ENCODE data around the gene EPSTI1.

EPSTI1 gene

GRCh38 chr13:42924344-42924743, 67.7 kb downstream of the EPSTI1 start:
- Histone ChIP-seq H2BK12ac (ENCODE audit: low read length) (no peak overlapping the region), H3K4me2 (ENCODE audit: low read length) (no peak overlapping the region), H3K23ac (ENCODE audit: low read length) (no peak overlapping the region), H3K14ac (ENCODE audit: low read length) (no peak overlapping the region), H3K79me2 (ENCODE audit: control insufficient read depth, insufficient read depth, low read length, poor library complexity) (no peaks in the 10 kb centered on the region), H4K91ac (ENCODE audit: low read depth, low read length) (no peak overlapping the region), H2AK5ac (ENCODE audit: low read length) (no peak overlapping the region), H2BK5ac (ENCODE audit: low read depth, low read length, poor library complexity) (no peak overlapping the region), H3K4me1 (ENCODE audit: control insufficient read depth in 1 of 2, insufficient read depth in 2 of 2, low read length in 2 of 2) (peaks cover 0 to 3% of the 10 kb centered on the region in 2 experiments), H2BK120ac (ENCODE audit: insufficient read depth, low read length, poor library complexity) (no peak overlapping the region), H3K4me3 (ENCODE audit: low read depth, low read length) (no peak overlapping the region), H3K27ac (ENCODE audit: low read depth, low read length) (no peak overlapping the region), H3K9ac (ENCODE audit: low read length) (no peak overlapping the region), H3K18ac (ENCODE audit: low read length) (no peak overlapping the region), H2AFZ (ENCODE audit: insufficient read depth, low read length, poor library complexity) (no peak overlapping the region), H3K79me1 (ENCODE audit: low read length) (no peaks in the 10 kb centered on the region), H3K36me3 (ENCODE audit: control insufficient read depth in 1 of 2, insufficient read depth in 2 of 2, low read length in 2 of 2) (peaks cover 2 to 4% of the 10 kb centered on the region in 2 experiments), H3K27me3 (ENCODE audit: insufficient read depth, low read length) (no peaks in the 10 kb centered on the region), H3K9me3 (ENCODE audit: insufficient read depth, low read depth, low read length) (no peaks in the 10 kb centered on the region), H3K4ac (ENCODE audit: low read depth, low read length) (no peak overlapping the region), H4K8ac (ENCODE audit: low read depth, low read length) (no peak overlapping the region), H4K12ac (ENCODE audit: low read depth, low read length) (no peak overlapping the region)
- WGBS (ENCODE audit: extremely low coverage, insufficient coverage, insufficient read length) = no CpG with 5 or more reads among the region's 5 CpGs
- DNase-seq = no peak

- Histone ChIP-seq H4K91ac (ENCODE audit: low read depth, low read length) (no peak overlapping the region), H2AK5ac (ENCODE audit: low read length) (no peak overlapping the region), H4K8ac (ENCODE audit: low read depth, low read length) (no peak overlapping the region), H2BK120ac (ENCODE audit: insufficient read depth, low read length, poor library complexity) (no peak overlapping the region), H3K4ac (ENCODE audit: low read depth, low read length) (no peak overlapping the region), H3K79me1 (ENCODE audit: low read length) (no peaks in the 10 kb centered on the region), H4K12ac (ENCODE audit: low read depth, low read length) (no peak overlapping the region), H3K27me3 (ENCODE audit: insufficient read depth, low read length) (no peaks in the 10 kb centered on the region), H3K9me3 (ENCODE audit: insufficient read depth, low read depth, low read length) (no peaks in the 10 kb centered on the region), H2BK12ac (ENCODE audit: low read length) (no peak overlapping the region), H3K4me3 (ENCODE audit: low read depth, low read length) (no peak overlapping the region), H2BK5ac (ENCODE audit: low read depth, low read length, poor library complexity) (no peak overlapping the region), H3K79me2 (ENCODE audit: control insufficient read depth, insufficient read depth, low read length, poor library complexity) (no peaks in the 10 kb centered on the region), H3K4me1 (ENCODE audit: control insufficient read depth in 1 of 2, insufficient read depth in 2 of 2, low read length in 2 of 2) (no peaks in the 10 kb centered on the region), H3K14ac (ENCODE audit: low read length) (no peak overlapping the region), H3K4me2 (ENCODE audit: low read length) (no peak overlapping the region), H3K36me3 (ENCODE audit: control insufficient read depth in 1 of 2, insufficient read depth in 2 of 2, low read length in 2 of 2) (peaks cover 1 to 3% of the 10 kb centered on the region in 2 experiments), H3K23ac (ENCODE audit: low read length) (no peak overlapping the region), H3K9ac (ENCODE audit: low read length) (no peak overlapping the region), H2AFZ (ENCODE audit: insufficient read depth, low read length, poor library complexity) (no peak overlapping the region), H3K27ac (ENCODE audit: low read depth, low read length) (no peak overlapping the region), H3K18ac (ENCODE audit: low read length) (no peak overlapping the region)
- no peak for DNase-seq
- WGBS (ENCODE audit: extremely low coverage, insufficient coverage, insufficient read length) = 100% methylated on average over 1 of the region's 4 CpGs
Observed at GRCh38 chr13:42907745-42908144, 84.3 kb downstream of the EPSTI1 start.

GRCh38 chr13:42906257-42906656, 85.8 kb downstream of the EPSTI1 start:
- H3K27me3 ChIP-seq (ENCODE audit: insufficient read depth, low read length) = no peaks in the 10 kb centered on the region
- H3K4me3 ChIP-seq (ENCODE audit: low read depth, low read length) = no peak overlapping the region
- no peak overlapping the region for H3K4me2 ChIP-seq (ENCODE audit: low read length)
- no peak overlapping the region for H4K91ac ChIP-seq (ENCODE audit: low read depth, low read length)
- no peaks in the 10 kb centered on the region for H3K9me3 ChIP-seq (ENCODE audit: insufficient read depth, low read depth, low read length)
- no peak overlapping the region for H3K14ac ChIP-seq (ENCODE audit: low read length)
- H3K79me2 ChIP-seq (ENCODE audit: control insufficient read depth, insufficient read depth, low read length, poor library complexity) = no peaks in the 10 kb centered on the region
- H2BK5ac ChIP-seq (ENCODE audit: low read depth, low read length, poor library complexity) = no peak overlapping the region
- no peaks in the 10 kb centered on the region for H3K4me1 ChIP-seq (ENCODE audit: control insufficient read depth in 1 of 2, insufficient read depth in 2 of 2, low read length in 2 of 2)
- no peak overlapping the region for H4K8ac ChIP-seq (ENCODE audit: low read depth, low read length)
- no peak overlapping the region for H2BK12ac ChIP-seq (ENCODE audit: low read length)
- no peak for DNase-seq
- no peak overlapping the region for H2AK5ac ChIP-seq (ENCODE audit: low read length)
- peaks cover 1 to 3% of the 10 kb centered on the region in 2 experiments for H3K36me3 ChIP-seq (ENCODE audit: control insufficient read depth in 1 of 2, insufficient read depth in 2 of 2, low read length in 2 of 2)
- H3K23ac ChIP-seq (ENCODE audit: low read length) = no peak overlapping the region
- H3K18ac ChIP-seq (ENCODE audit: low read length) = no peak overlapping the region
- no peaks in the 10 kb centered on the region for H3K79me1 ChIP-seq (ENCODE audit: low read length)
- no peak overlapping the region for H3K27ac ChIP-seq (ENCODE audit: low read depth, low read length)
- no peak overlapping the region for H2AFZ ChIP-seq (ENCODE audit: insufficient read depth, low read length, poor library complexity)
- no CpG with 5 or more reads among the region's 4 CpGs for WGBS (ENCODE audit: extremely low coverage, insufficient coverage, insufficient read length)
- no peak overlapping the region for H3K9ac ChIP-seq (ENCODE audit: low read length)
- H3K4ac ChIP-seq (ENCODE audit: low read depth, low read length) = no peak overlapping the region
- no peak overlapping the region for H4K12ac ChIP-seq (ENCODE audit: low read depth, low read length)
- H2BK120ac ChIP-seq (ENCODE audit: insufficient read depth, low read length, poor library complexity) = no peak overlapping the region

- H4K12ac ChIP-seq (ENCODE audit: low read depth, low read length) = no peak overlapping the region
- H3K18ac ChIP-seq (ENCODE audit: low read length) = no peak overlapping the region
- no peak overlapping the region for H4K91ac ChIP-seq (ENCODE audit: low read depth, low read length)
- H3K14ac ChIP-seq (ENCODE audit: low read length) = no peak overlapping the region
- no peaks in the 10 kb centered on the region for H3K79me1 ChIP-seq (ENCODE audit: low read length)
- no peak overlapping the region for H3K23ac ChIP-seq (ENCODE audit: low read length)
- H3K79me2 ChIP-seq (ENCODE audit: control insufficient read depth, insufficient read depth, low read length, poor library complexity) = no peaks in the 10 kb centered on the region
- H3K27ac ChIP-seq (ENCODE audit: low read depth, low read length) = no peak overlapping the region
- no peak overlapping the region for H3K9ac ChIP-seq (ENCODE audit: low read length)
- no peak overlapping the region for H3K4me3 ChIP-seq (ENCODE audit: low read depth, low read length)
- no peak overlapping the region for H2BK120ac ChIP-seq (ENCODE audit: insufficient read depth, low read length, poor library complexity)
- H2BK12ac ChIP-seq (ENCODE audit: low read length) = no peak overlapping the region
- H2AFZ ChIP-seq (ENCODE audit: insufficient read depth, low read length, poor library complexity) = no peak overlapping the region
- H3K4me1 ChIP-seq (ENCODE audit: control insufficient read depth in 1 of 2, insufficient read depth in 2 of 2, low read length in 2 of 2) = no peaks in the 10 kb centered on the region
- H3K9me3 ChIP-seq (ENCODE audit: insufficient read depth, low read depth, low read length) = no peaks in the 10 kb centered on the region
- H3K27me3 ChIP-seq (ENCODE audit: insufficient read depth, low read length) = no peaks in the 10 kb centered on the region
- peaks cover 1 to 3% of the 10 kb centered on the region in 2 experiments for H3K36me3 ChIP-seq (ENCODE audit: control insufficient read depth in 1 of 2, insufficient read depth in 2 of 2, low read length in 2 of 2)
- no peak for DNase-seq
- H2AK5ac ChIP-seq (ENCODE audit: low read length) = no peak overlapping the region
- H4K8ac ChIP-seq (ENCODE audit: low read depth, low read length) = no peak overlapping the region
- WGBS (ENCODE audit: extremely low coverage, insufficient coverage, insufficient read length) = no CpG with 5 or more reads among the region's 2 CpGs
- no peak overlapping the region for H2BK5ac ChIP-seq (ENCODE audit: low read depth, low read length, poor library complexity)
- no peak overlapping the region for H3K4me2 ChIP-seq (ENCODE audit: low read length)
- no peak overlapping the region for H3K4ac ChIP-seq (ENCODE audit: low read depth, low read length)
Observed at GRCh38 chr13:42905579-42905978, 86.5 kb downstream of the EPSTI1 start.

Data from trophoblast cell (in vitro differentiated cells and primary cell).